Left lobe of liver (tissue), 2 donors: ENCODE data around the gene STRADB. TPM values are rescaled to one million over a fixed set of nuclear protein-coding genes. Genes with fewer than 3 reads are reported as not detected.
A peak's percentile ranks its signal among the peaks of the same experiment; 100 is the strongest.
"Not testable (repeated sequence)": the region's sequence is repeated elsewhere in the genome, so short reads cannot be mapped to it uniquely, and the experiment has no call there.

Experiments used
- ATAC-seq: fragments of 200-7000 bp; cut with Tn5 transposase; one replicate; pipeline ENCODE4 v1.9.1; 2020; ENCODE audit warnings: mild to moderate bottlenecking, moderate library complexity
- DNase-seq: peaks from one replicate; pipeline ENCODE4 v3.0.0-alpha.2; 2020; ENCODE audit warnings: low spot score
- total RNA-seq: library from RNA; stranded (reverse); gene quantifications from one replicate; pipeline ENCODE4 v1.2.1, GENCODE V29; 2021
- donor health status: DM: no; HTN: no; CAD: no; lungs with moderate emphysema.
- donor health status: DM: no; HTN: yes; CAD: no.

Gene STRADB, protein sequence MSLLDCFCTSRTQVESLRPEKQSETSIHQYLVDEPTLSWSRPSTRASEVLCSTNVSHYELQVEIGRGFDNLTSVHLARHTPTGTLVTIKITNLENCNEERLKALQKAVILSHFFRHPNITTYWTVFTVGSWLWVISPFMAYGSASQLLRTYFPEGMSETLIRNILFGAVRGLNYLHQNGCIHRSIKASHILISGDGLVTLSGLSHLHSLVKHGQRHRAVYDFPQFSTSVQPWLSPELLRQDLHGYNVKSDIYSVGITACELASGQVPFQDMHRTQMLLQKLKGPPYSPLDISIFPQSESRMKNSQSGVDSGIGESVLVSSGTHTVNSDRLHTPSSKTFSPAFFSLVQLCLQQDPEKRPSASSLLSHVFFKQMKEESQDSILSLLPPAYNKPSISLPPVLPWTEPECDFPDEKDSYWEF
- total RNA-seq: 71.9 TPM

DNA sequence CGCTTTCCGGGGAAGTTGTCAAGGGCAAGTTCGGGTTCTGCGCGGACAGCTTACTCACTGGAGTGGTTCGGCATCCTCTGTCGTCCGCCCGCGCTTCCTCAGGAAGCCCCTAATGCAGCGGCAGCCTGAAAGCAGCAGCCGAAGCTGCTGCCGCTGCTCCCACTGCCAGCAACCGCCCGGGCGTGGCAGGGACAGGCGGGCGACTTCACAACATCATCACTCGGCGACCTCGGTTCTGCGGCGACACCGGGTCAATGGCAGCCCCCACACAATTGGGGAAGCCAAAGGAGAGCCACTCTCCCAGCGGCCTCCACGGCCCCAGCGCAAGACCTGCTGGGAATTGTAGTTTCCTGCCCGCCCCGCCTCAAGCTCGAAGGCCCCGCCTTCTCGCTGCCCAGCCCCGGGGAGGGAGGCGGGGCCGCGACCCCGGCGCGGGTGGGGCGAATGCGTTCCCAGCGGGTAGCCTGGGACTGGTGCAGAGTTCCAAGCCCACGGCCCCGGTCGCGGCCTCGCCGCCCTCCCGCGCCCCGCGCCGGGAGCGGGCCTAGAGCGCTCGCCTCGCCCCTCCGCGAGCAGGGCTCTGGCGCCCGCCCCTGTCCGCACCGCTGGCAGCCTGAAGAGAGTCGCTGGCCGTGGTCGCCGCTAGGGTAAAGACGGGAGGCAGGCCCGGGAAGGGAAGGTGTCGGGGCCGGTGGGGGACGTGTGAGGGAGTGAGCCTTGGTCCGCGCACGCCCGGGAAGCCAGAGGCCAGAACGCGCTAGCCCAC is at the start of gene STRADB, which contains the start of gene TRAK2:
STRADB (plus strand) TSS at position 449 of the 766 bp plus-strand sequence. CDS start 3,101 bp downstream, outside the sequence.
TRAK2 (minus strand) TSS at position 167 of the 766 bp plus-strand sequence. CDS start 30,951 bp downstream, outside the sequence.
- ATAC-seq: peak; percentile 94

DNA sequence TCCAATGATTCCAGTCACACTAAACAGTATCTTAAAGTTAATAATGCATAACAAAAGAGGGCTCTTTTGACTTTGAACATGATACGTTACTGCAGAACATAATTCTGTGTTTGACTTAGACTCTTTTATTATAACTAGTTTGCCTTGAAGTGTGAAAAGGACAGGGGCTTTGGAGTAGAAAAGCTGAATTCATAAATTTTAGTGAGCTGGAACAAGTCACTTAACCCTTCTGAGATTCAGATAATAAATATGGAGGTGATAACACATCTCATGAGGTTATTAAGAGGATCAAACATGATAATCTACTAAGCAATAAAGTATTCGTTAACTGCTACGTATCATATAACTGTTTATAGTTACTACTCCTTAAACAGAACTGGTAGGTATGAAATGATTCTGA is 49.7 kb upstream of the STRADB start:
- no peak for DNase-seq
- no peak for ATAC-seq

More for the DNA sequence above, at the start of gene STRADB, which contains the start of gene TRAK2:
- DNase-seq: peak; percentile 97

DNA sequence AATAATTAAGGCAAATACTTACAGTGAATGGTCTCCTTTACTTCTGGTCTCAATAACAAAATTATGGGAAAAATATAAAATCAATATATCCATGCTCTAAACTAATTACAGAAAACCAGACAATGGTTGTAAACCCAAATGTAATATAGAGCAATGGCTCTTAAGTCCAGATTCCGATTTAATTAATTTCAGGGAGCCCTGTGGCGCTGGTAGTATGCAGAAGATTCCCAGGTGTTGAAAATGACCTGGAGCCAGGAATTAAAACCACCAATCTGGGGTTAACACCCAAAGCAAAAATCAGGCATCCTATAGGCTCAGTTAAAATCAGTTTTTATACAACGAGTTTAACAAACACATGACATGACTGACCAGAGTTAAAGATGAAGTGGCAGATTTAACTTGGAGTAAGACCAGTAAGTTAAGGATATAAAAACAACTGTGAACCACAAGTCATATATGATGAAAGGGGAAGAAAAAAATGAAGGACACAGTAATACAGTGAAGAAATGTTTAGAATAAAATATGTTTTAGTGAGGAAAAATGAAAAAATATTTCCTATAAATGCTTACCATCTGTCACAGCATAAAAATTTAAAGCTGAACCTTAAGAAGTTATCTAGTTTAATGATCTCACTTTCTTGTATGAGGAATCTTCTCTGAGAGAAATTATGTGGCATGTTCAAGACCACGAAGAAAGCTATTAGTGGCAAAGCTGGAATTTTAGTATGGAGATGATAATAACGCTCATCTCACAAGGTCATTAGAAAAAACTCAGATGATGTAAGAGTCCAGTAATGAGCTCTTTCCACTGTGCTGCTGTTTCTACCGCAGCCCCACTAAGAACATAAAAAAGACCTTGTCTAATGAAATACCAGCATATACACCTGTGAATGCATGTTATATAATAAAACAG is 48.6 kb upstream of the STRADB start:
- ATAC-seq (no peak), DNase-seq (no peak)

DNA sequence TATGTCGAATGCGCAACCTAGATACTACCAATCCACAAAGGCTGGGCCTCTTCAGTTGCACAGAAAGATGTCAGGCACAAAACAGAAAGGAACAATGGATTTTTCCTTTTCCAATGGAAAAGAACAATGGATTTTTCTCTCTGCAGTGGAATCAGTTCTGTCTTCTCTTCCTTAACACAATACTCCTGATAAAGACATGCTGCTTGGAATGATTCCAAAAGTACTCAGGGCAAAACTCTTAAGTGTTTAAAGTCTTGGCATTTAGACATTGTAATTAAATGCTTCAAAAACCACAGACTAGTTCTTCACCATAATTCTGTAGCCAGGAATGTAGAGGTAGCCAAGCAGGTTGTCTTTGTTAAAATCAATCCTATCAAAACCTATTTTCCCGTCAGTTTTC is 47.7 kb upstream of the STRADB start:
- DNase-seq (no peak), ATAC-seq (no peak)

DNA sequence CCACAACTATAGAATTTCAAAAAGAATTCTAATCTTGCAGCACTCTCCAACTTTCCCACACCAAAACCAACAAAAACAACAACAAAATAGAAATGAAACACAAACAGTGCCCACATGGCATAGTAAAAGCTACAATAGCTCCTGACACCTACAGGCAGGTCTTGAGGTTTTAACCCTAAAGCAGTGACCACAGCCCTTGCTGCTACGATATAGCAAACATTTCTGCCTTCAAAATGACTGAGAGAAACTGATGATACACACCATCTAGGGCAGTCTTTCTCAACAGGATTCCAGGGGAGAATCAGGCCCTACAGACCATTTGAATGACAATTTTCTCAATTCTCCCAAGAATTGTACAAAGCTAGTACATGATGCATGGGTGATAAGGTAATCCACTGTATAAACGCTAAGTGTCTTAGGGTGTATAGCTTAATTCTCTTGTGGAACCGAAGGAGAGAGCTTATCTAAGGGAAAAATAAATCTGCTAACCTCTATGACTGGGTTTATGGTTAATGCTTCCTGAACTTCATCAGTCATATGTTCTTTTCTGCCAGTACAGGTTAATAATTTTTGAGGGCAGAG is 46.8 kb upstream of the STRADB start:
- peak; percentile 24 for ATAC-seq
- no peak for DNase-seq

DNA sequence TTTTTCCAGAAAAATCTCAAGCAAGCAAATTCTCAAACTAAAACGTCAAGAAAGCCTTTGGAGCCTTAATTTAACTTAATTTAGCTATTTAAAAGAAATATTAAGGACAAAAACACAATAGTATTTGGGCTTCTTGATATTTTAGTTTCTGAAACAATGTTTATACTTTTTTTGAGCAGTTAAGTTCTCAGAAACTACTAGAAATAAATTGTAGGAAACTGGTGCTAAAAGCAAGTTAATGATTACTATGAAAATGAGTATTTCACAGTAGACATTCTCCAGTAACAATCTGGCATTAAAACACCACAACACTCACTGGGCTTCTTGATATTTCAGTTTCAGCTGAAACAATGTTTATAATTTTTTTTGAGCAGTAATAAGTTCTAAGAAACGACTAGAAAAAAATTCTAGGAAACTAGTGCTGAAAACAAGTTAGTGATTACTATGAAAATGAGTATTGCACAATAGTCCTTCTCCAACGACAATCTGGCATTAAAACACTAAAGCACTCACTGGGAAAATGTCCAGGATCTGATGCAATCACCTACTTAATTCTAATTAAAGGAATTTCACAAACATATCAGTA is 45.4 kb upstream of the STRADB start:
- DNase-seq: no peak
- ATAC-seq: peak; percentile 63

DNA sequence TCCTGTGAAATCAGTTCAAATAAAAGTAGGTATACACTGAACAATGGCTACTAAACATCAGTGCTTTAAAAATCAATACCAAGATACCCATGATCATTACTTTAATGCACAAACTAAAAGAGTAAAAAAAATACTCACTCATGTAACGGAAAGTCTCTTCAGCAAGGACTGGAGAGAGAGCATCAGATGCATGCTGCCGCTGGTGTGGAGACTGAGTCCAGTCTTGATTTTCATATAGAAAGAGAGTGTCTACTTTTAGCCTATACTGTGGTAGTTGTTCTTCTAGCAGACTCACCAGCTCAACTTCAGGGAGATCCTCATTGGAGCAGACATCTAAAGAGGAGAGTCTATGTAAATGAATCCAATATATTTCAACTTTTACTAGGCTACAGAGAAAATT is 44.3 kb upstream of the STRADB start:
- DNase-seq: no peak
- ATAC-seq: no peak

DNA sequence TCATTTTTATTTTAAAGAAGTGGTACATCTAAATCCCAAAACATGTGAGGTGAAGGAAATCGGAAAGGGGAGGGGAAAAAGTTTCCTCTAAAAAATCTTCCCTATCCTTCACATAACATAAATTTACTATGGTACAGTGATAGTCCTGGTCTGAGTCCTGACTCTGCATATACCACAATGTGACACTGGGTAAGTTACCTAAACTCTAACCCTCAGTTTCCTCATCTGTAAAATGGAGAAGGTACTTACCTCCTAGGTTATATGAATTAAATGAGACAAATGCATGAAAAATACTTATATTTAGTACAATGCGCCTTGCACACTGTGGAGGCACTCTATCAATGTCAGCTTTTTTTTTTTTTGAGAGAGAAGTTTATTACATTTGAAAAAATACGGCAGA is 42.6 kb upstream of the STRADB start:
- ATAC-seq (no peak), DNase-seq (no peak)

DNA sequence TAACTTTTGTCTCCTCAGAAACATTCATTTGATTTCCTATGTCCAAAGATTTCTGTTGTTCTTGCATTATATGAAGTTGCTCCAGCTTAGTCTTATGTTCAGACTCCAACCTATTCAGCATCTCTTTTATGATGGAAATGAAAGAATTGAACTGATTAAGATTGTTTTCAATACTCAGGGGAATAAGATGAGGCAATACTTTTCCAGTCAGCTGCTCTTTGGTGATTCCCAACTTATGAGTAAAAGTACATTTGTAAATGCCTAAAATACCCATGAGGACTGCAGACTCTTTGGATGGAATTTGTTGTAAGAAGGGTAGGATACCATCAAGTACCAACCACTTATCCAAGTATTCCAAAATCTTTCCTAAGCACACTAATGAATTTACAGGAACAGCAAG is 40.1 kb upstream of the STRADB start:
- DNase-seq: no peak
- ATAC-seq: no peak

DNA sequence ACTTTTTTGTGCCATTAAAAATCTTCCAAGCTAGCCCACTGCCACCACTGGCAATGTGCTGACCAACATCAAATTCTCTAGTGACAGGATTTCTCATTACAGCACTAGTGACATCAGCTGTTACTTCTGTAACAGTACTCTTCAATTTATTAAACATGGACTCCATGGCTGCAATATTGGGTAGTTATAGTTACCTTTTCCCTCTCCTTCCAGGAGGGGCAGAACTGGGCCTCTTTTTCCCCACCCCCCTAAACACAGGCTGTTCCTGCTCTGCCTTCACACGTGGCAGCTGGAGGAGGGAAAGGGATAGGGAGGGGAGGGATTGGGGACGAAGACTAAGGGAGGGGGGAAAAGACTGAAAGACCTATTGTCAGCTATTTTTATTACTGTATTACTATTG is 38.4 kb upstream of the STRADB start:
- no peak for DNase-seq
- ATAC-seq: no peak

DNA sequence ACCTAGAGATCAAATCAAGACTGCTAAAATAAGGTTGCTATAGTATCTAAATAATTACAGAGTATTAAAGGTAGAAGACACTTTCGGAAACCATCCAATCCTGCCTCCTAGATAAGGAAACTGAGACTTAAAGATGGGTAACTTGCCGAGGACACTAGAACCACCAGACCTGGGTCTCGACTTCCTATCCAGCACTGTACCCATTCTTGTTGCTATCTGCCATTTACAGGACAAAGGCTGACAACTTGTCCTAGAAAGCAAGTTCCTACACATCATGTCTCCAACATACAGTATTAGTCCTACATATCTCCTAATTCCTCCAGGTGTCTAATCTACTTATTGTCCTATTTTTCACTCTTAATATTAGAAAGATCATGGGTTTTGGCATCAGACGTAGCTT is 38.0 kb upstream of the STRADB start:
- ATAC-seq (no peak), DNase-seq (no peak)

DNA sequence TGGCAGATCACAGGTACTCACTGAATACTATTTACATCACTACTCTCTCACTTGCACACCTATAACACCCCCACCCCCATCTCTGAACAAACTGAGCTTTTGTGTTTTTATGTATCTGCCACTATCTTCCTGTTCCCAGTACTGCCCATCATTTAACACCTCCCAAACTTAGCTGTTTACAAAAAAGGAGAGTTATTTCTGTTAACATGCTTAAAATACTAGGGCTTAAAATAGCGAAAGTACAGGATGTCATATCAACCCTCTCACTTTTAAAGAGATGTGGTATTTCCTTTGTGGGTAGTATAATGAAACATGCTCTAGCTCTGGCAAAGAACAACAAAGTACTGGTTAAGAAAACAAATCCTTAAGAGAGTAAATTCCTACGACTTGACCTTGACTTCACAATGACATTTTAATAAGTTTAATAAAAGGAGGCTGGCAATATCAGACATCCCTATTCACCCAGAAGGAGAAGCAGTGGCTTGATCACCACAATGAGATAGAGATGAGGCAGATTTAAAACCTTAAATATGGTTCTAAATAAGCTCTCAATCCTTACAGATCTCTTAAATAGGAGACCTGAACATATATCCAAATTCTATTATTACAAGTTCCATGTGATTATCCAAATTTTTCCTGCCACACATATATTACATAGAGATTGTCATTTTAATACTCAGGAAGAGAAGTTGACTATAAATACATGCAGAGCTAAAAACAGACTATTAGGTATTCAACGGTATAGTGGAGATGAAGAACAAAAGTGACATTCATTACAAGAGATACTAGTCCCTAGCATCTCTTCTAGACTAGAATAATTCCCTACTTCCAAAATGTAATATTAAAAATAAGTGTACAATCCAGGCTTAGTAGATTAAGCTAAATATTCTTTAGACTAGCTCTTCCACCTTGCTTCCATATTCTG is 37.2 kb upstream of the STRADB start:
- no peak for ATAC-seq

DNA sequence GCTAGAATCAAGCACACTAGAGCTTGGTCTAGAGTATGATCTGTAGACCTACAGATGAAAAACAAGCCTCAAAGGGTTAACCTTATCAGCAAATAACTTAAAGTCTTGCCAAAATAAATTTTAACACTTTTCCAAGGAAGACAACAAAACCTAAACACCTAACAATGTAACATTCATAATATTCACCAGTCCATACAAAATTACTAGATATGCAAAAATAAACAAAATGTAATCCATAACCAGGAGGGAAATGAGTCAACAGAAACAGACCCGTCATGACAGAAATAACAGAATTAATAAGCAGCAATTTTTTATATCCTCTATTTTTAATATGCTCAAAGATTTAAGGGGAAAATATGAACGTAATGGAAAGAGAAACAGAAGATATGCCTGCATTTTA is 36.4 kb upstream of the STRADB start:
- ATAC-seq (no peak), DNase-seq (no peak)

More for the DNA sequence above, 37.2 kb upstream of the STRADB start:
- no peak for DNase-seq

DNA sequence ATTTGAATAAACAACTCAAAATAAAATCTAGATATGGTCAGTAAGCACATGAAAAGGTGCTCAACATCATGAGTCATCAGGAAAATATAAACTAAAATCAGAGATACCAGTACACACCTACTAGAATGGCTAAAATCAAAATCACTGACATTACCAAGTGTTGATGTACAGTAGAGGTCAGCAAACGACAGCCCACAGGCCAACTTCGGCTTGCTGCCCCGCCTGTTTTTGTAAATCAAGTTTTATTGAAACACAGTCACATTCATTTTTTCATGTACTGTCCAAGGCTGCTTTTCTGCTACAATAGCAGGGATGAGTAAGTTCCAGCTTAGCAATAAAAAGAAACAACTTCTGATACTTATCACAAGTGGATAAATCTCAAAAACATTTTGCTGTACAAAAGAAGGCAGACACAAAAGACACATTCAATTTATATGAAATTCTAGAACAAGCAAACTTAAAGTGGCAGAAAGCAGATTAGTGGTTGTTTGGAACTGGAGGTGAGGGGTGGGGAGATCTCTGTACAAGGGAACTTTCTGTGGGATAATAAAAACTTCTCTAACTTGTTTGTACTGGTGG is 32.4 kb upstream of the STRADB start:
- DNase-seq: no peak
- peak; percentile 27 for ATAC-seq

DNA sequence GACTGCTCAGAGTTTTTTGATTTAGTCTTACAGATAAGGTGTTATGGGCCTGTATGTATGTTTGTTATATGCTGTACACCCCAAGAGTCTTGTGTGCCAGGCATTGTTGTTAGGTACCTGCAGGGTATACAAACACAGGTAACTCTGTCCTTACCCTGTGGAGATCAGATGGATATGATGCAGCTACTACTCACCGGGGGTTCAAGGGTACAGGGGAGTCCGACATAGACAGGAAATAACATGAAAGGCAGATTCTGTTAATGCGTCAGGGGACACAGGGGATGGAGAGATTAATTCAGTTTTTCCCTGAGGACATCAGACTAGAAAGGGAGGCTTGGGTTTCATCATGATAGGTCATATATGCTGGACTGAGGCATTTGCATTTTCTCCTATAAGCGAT is 31.6 kb upstream of the STRADB start:
- no peak for ATAC-seq
- no peak for DNase-seq

DNA sequence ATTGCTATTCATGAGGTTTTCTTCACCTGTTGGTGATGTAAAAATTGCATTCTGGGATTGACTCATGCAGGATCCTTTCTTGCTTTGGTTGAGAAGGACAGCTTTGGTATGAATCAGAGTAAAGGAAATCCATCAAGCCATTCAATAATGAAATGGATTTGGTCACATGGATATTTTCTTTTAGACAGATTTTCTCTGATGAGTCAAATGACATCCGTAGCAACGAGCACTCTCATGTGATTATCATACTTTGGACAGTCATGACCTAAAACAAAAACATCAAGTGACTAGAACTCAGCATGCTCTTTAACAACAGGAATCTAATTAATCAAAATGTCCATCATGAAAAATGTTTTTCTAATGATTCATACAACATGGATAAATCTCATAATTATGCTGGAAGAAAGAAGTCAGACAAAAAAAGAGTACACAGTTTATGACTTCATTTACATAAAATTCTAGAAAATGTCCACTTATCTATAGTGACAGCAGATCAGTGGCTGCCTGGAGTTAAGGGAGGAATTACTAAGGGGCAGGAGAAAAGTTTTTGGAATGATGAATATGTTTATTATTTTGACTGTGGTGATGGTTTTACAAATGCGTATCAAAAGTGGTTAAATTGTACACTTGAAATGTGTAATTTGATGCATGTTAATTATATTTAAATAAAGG is 31.0 kb upstream of the STRADB start:
- ATAC-seq: no peak
- no peak for DNase-seq

DNA sequence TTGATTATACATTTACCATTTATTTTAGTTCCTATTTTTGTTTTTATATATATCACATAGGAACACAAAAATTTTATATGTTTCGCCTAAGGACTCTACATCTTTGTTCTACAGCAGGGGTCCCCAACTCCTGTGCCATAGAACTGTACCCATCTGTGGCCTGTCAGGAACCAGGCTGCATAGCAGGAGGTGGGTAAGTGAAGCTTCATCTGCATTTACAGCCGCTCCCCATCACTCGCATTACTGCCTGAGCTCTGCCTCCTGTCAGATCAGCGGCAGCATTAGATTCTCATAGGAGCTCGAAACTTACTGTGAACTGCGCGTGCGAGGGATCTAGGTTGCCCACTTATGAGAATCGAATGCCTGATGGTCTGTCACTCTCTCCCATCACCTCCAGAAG is 25.6 kb upstream of the STRADB start:
- ATAC-seq (no peak), DNase-seq (no peak)

DNA sequence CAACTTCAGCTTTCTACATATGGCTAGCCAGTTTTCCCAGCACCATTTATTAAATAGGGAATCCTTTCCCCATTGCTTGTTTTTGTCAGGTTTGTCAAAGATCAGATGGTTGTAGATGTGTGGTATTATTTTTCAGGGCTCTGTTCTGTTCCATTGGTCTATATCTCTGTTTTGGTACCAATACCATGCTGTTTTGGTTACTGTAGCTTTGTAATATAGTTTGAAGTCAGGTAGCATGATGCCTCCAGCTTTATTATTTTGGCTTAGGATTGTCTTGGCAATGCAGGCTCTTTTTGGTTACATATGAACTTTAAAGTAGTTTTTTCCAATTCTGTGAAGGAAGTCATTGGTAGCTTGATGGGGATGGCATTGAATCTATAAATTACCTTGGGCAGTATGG is 23.2 kb upstream of the STRADB start:
- ATAC-seq, DNase-seq: not testable (repeated sequence)
